IPS-15b (cell line): ENCODE measurements around the gene STXBP4.

ENCODE experiments used
- H3K27me3 ChIP-seq: one replicate; pipeline ENCODE4 v1.6.1; 2013; ENCODE audit warnings: low read length; ENCODE audit not compliant: control insufficient read depth, insufficient read depth
- H3K36me3 ChIP-seq: one replicate; pipeline ENCODE4 v1.6.1; 2013; ENCODE audit warnings: low read length; ENCODE audit not compliant: control insufficient read depth, insufficient read depth
- H3K4me1 ChIP-seq: one replicate; pipeline ENCODE4 v1.6.1; 2013; ENCODE audit warnings: mild to moderate bottlenecking, low read length; ENCODE audit not compliant: control insufficient read depth, insufficient read depth
- H3K4me3 ChIP-seq: one replicate; pipeline ENCODE4 v1.5.1; 2013; ENCODE audit warnings: low read depth, low read length
- H3K9ac ChIP-seq: one replicate; pipeline ENCODE4 v1.6.1; 2013; ENCODE audit warnings: low read depth, mild to moderate bottlenecking, low read length
- H3K9me3 ChIP-seq: one replicate; pipeline ENCODE4 v1.6.1; 2013; ENCODE audit warnings: mild to moderate bottlenecking, low read length; ENCODE audit not compliant: control insufficient read depth, insufficient read depth

The STXBP4 gene

DNA sequence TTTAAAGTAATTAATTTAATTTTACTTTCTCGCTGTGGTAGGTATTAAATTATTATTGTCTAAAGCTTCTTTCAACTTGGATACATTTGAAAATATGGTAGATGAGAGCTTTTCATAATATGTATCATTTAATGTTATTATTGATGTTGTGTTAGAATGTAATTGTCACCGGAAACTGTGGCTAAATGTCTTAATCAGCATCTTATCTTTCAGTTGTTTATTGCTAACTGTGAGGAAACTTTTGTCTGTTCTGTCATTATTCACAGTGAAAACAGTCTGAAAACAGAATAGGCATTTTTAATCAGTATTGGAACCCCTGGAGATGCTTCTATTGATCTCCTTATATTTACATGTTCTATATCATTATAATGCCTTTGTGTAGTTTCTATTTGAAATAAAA lies 120.7 kb downstream of the STXBP4 start:
- Histone ChIP-seq H3K4me1 (peaks cover 3% of the 10 kb centered on the region), H3K9me3 (no peaks in the 10 kb centered on the region), H3K4me3 (no peak overlapping the region), H3K27me3 (no peaks in the 10 kb centered on the region), H3K36me3 (no peaks in the 10 kb centered on the region), H3K9ac (no peak overlapping the region)

DNA sequence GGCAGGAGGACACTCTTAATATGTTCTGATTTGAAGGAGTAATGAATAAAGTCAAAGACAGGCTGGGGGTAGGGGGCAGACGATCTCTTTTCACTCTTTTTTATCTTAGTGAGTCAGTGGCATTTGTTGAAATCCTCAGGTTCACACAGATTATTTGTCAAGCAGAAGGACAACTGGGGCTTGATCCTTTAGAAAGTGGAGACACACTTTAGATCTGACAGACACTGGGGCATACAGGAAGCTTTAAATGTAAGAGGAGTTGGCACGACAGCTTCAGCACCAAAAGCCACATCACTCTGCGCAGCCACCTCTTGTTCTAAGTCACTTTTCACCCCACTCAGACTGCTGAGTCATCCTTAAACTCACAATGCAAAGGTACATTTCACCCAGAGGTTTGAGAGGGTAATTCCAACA lies 121.5 kb downstream of the STXBP4 start:
- Histone ChIP-seq H3K9me3 (no peaks in the 10 kb centered on the region), H3K9ac (no peak overlapping the region), H3K4me3 (no peak overlapping the region), H3K4me1 (peaks cover 3% of the 10 kb centered on the region), H3K27me3 (no peaks in the 10 kb centered on the region), H3K36me3 (no peaks in the 10 kb centered on the region)

DNA sequence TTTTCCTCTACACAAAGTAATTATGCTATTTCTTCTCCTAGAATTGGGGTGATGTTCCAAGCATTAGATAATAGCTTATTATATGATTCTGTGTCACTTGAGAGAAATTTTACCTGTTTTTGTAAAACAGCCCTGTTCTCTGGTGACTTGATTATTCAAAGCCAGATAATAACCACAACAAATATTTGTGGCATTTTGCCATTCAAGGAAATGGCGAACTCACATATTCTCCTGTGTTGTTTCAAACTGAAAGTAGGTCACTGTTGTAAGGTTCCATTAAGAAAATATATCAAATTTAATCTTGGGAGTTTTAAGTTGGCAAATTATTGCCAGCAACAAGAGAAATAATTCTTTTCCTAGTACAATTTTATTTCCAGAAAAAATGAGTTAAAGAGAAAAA lies 124.8 kb downstream of the STXBP4 start:
- no peaks in the 10 kb centered on the region for H3K36me3 ChIP-seq
- no peaks in the 10 kb centered on the region for H3K9me3 ChIP-seq
- H3K9ac ChIP-seq, result no peak overlapping the region
- H3K4me3 ChIP-seq, result no peak overlapping the region
- peaks cover 3% of the 10 kb centered on the region for H3K4me1 ChIP-seq
- no peaks in the 10 kb centered on the region for H3K27me3 ChIP-seq

DNA sequence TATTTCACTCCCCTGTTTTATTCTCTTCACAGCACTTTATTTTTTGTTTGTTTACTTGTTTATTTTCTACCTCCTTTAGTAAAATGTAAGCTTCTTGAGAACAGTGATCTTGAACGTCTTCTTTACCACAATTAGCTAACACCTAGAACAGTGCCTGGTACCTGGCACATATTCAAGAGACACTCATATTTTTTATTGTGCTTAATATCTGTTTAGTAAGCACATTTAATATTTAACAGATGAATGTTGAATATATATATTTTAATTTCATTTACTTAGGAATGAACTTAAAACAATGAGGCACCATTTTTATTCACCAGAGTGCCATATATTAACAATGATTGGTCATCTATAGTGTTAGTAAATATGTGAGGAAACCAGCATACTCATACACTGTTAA lies 130.2 kb downstream of the STXBP4 start:
- H3K36me3 ChIP-seq, result no peaks in the 10 kb centered on the region
- H3K27me3 ChIP-seq, result no peaks in the 10 kb centered on the region
- no peaks in the 10 kb centered on the region for H3K4me1 ChIP-seq
- no peaks in the 10 kb centered on the region for H3K9me3 ChIP-seq
- no peak overlapping the region for H3K4me3 ChIP-seq
- no peak overlapping the region for H3K9ac ChIP-seq

DNA sequence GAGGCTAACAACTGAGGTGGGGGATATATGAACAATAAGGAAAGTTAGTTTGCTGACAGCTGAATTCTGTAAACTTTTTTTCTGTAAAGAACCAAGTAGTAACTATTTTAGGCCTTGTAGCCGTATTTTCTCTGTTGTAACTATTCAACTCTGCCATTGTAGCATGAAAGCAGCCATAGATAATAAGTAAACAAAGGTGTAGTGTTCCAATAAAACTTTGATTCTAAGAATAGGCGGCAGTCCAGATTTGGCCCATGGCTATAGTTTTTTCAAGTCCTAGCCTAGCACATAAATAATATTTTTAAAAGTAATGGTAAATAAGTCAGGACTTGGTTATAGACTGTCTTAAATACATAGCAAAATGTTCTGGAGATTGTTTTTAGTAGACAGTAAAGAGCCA lies 142.0 kb downstream of the STXBP4 start:
- no peaks in the 10 kb centered on the region for H3K9me3 ChIP-seq

DNA sequence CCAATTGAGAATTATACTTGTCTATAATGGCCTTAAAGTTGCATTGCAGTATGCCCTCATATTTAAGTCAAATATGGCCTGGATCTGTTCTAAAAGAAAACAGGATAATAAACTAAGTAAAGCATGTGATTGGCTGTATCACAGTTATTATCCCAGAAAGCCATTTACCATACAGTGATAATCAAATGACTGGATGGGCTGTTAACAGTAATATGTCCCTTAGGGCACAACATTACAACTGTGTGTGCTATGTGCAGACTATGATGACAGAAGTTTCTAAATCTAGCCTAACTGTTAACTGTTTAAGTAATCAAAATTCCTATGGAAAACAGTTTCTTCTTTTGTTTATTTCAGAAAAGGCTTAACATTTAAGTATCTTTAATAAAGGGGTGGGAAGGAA lies 145.7 kb downstream of the STXBP4 start:
- no peak overlapping the region for H3K4me3 ChIP-seq
- no peaks in the 10 kb centered on the region for H3K27me3 ChIP-seq
- no peaks in the 10 kb centered on the region for H3K4me1 ChIP-seq
- no peak overlapping the region for H3K9ac ChIP-seq
- H3K36me3 ChIP-seq, result no peaks in the 10 kb centered on the region
- no peaks in the 10 kb centered on the region for H3K9me3 ChIP-seq

More for the DNA sequence above, 142.0 kb downstream of the STXBP4 start:
- Histone ChIP-seq H3K4me1 (no peaks in the 10 kb centered on the region), H3K27me3 (no peaks in the 10 kb centered on the region), H3K9ac (no peak overlapping the region), H3K36me3 (no peaks in the 10 kb centered on the region), H3K4me3 (no peak overlapping the region)

DNA sequence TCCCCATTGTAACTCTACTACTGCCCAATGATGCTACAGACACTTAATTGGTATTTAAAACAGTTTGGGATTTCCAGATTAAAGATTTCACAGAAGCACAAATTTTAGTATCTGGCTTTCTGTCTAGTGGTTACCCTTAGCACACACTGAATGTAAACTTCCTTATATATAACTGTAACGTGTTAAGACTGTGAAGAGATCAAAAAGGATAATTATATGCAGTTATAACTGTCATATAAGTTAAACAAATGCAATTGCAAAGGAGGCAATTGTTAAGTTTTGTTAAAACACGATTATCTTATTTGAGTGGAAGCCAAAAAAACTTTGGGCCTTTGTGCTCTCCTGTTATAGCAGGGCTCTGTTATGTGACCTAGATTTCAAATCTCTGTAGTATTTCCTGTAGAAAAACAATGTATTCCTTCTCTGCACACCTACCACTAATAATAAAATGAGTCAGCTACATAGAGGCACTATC lies 147.9 kb downstream of the STXBP4 start:
- H3K27me3 ChIP-seq, result no peaks in the 10 kb centered on the region
- no peak overlapping the region for H3K4me3 ChIP-seq
- H3K4me1 ChIP-seq, result no peaks in the 10 kb centered on the region
- no peaks in the 10 kb centered on the region for H3K36me3 ChIP-seq
- no peaks in the 10 kb centered on the region for H3K9me3 ChIP-seq
- no peak overlapping the region for H3K9ac ChIP-seq

DNA sequence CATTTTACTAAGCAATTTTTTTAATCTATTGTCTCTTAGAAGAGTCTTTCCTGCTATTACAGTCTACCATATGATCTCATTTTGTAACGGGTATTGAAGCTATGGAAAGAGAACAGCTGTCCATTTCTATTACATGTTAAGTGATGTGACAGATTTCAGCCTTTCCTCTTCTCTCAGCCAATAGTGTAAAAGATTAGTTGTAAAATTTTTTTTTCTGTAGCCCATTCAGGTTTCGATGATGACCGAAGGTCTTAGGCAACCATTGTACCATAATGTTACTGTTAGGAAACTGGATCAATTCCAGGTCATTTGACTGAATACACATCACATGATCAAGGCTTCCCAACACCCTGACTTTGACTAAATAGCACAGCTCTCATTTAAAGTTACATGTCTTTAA lies 148.6 kb downstream of the STXBP4 start:
- H3K9ac ChIP-seq, result no peak overlapping the region
- H3K4me1 ChIP-seq, result no peaks in the 10 kb centered on the region
- H3K27me3 ChIP-seq, result no peaks in the 10 kb centered on the region
- no peaks in the 10 kb centered on the region for H3K36me3 ChIP-seq
- no peak overlapping the region for H3K4me3 ChIP-seq
- no peaks in the 10 kb centered on the region for H3K9me3 ChIP-seq

DNA sequence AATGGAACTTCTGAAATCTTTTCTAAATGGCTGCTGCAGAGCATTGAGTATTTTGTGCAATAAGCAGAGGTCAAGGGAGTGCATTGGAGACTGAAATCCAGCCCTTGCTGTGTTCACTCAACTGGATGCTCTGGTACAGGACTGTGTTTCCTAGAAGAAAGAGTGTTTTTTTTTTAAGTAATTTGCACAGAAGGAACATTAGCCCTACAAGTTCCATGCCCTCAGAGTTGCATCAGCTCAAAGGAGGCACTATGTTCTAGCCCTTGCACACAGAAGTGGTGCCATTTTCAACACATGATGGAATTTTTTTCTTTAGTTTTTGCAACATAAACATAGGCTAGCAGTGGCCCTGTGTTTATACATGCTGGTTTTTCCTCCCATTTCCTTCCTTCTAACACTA lies 152.1 kb downstream of the STXBP4 start:
- no peaks in the 10 kb centered on the region for H3K36me3 ChIP-seq
- H3K4me3 ChIP-seq, result no peak overlapping the region
- no peaks in the 10 kb centered on the region for H3K27me3 ChIP-seq
- H3K9me3 ChIP-seq, result no peaks in the 10 kb centered on the region
- H3K9ac ChIP-seq, result no peak overlapping the region
- no peaks in the 10 kb centered on the region for H3K4me1 ChIP-seq

DNA sequence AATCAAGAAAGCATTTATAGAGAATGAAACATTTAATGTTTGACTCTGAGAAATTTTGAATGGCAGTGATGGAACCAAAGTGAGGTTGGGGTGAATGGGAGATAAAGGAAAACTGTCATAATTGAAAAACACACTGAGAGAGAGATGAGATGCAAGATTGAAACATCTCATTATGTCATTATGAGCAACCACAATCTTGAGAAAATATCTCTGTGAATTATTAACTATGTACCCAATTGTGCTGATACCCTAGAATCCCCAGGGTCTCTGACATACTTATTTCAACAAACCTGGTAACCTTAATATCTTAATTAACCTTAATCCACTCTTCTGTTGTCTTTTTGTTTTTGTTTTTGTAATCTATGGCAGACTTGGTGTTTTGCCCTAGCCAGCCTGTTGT lies 152.7 kb downstream of the STXBP4 start:
- Histone ChIP-seq H3K4me1 (no peaks in the 10 kb centered on the region), H3K9ac (no peak overlapping the region), H3K4me3 (no peak overlapping the region), H3K36me3 (no peaks in the 10 kb centered on the region), H3K9me3 (no peaks in the 10 kb centered on the region), H3K27me3 (no peaks in the 10 kb centered on the region)

DNA sequence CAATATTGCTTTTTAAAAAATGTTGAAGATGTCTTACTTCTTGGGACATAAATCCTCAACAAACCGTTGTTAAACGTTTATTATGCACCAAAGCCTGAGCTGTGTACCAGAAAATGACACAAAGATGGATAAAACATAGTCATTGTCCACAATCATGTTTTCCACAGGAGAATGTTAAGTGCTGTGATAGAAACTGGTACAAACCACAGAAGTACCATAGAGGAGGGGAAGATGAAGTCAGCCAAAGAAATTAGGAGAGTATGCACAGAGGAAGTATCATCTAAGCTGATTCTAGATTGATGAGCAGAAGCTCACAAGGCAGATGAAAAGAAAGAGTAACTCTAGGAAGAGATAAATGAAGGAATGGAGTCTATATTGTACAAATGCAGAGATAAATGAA lies 153.5 kb downstream of the STXBP4 start:
- Histone ChIP-seq H3K9me3 (no peaks in the 10 kb centered on the region), H3K36me3 (no peaks in the 10 kb centered on the region), H3K4me3 (no peak overlapping the region), H3K4me1 (no peaks in the 10 kb centered on the region), H3K27me3 (no peaks in the 10 kb centered on the region), H3K9ac (no peak overlapping the region)

DNA sequence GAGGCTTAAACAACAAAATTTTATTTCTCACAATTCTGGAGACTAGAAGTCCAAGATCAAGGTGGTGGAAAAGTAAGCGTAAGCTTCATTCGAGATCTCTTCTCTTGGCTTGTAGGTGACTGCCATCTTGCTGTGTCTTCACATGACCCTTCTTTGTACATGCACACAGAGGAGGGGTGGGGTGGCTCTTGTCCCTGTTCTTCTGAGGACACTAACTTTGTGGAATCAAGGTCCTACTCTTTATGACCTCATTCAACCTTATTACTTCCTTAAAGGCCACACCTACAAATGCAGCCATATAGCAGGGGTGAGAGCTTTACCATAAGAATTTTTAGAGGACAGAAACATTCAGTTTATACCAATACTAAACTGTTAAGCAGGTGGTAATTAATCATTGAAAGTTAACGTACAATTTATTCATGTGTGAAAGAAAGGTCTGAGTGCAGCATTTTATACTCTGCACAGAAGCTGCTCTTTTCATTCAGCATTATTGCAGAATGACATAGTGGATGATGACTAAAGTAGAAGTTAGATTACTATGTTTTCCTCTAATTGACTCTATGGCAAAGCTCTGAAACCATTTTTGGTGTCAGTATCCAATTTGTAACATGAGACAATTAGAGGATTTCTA lies 156.3 kb downstream of the STXBP4 start:
- Histone ChIP-seq H3K4me1 (no peaks in the 10 kb centered on the region), H3K27me3 (no peaks in the 10 kb centered on the region), H3K4me3 (no peak overlapping the region), H3K36me3 (no peaks in the 10 kb centered on the region), H3K9ac (no peak overlapping the region), H3K9me3 (no peaks in the 10 kb centered on the region)
